ENCODE data around the gene CCDC66. TPM values are rescaled to one million over a fixed set of nuclear protein-coding genes. Genes with fewer than 3 reads are reported as not detected.

CCDC66 gene
- total RNA-seq, 1 donor: 138 TPM

DNA sequence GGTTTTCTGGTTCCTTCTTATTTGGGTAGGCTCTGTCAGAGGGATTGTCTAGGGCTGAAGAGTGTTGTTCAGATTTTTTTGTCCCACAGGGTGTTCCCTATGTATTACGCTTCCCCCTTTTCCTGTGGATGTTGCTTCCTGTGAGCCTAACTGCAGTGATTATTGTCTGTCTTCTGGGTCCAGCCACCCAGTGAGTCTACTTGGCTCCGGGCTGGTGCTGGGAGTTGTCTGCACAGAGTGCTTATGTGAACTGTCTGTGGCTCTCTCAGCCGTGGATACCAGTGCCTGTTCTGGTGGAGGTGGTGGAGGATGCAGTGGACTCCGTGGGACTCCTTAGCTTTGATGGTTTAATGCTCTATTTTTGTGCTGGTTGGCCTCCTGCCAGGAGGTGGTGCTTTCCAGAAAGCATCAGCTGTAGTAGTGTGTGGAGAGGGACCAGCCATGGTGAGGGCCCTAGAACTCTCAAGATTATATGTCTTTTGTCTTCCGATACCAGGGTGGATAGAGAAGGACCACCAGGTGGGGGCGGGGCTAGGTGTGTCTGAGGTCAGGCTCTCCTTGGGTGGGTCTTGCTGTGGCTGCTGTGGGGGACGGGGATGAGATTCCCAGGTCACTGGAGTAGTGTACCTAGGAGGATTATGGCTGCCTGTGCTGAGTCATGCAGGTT is 53.8 kb downstream of the CCDC66 start:
- H3K4me3 ChIP-seq (ENCODE audit: low read length): no peak overlapping the region
- no peaks in the 10 kb centered on the region for H3K27me3 ChIP-seq (ENCODE audit: insufficient read depth, low read length)
- no peaks in the 10 kb centered on the region for H3K9me3 ChIP-seq (ENCODE audit: low read depth, low read length)
- peaks cover 15% of the 10 kb centered on the region for H3K4me1 ChIP-seq (ENCODE audit: insufficient read depth, low read length)

- H3K4me1 ChIP-seq (ENCODE audit: insufficient read depth, low read length): peaks cover 15% of the 10 kb centered on the region
- H3K9me3 ChIP-seq (ENCODE audit: low read depth, low read length): no peaks in the 10 kb centered on the region
- no peak overlapping the region for H3K4me3 ChIP-seq (ENCODE audit: low read length)
- no peaks in the 10 kb centered on the region for H3K27me3 ChIP-seq (ENCODE audit: insufficient read depth, low read length)
These were observed 54.4 kb downstream of the CCDC66 start for GRCh38 chr3:56611364-56611763.

DNA sequence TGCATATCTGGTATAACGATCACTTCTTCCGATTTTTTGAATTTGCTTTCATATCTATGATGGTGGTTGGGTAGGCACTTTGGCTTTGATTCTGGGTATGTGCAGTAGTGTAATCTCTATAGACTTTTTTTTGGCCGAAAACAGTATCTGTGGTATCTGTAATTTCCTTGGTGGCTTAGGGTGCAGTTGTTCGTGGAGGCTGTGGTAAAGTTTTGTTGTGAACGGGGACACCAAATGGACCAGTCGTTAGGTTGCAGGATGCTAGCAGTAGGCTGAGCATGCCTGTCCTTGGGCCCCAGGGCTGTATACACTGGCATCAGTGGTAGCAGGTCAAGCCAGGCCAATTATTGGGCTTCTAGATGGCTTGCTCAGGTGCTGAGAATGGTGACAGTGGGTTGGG is 55.2 kb downstream of the CCDC66 start:
- Histone ChIP-seq H3K9me3 (ENCODE audit: low read depth, low read length) (no peaks in the 10 kb centered on the region), H3K4me3 (ENCODE audit: low read length) (no peak overlapping the region), H3K4me1 (ENCODE audit: insufficient read depth, low read length) (peaks cover 15% of the 10 kb centered on the region), H3K27me3 (ENCODE audit: insufficient read depth, low read length) (no peaks in the 10 kb centered on the region)

DNA sequence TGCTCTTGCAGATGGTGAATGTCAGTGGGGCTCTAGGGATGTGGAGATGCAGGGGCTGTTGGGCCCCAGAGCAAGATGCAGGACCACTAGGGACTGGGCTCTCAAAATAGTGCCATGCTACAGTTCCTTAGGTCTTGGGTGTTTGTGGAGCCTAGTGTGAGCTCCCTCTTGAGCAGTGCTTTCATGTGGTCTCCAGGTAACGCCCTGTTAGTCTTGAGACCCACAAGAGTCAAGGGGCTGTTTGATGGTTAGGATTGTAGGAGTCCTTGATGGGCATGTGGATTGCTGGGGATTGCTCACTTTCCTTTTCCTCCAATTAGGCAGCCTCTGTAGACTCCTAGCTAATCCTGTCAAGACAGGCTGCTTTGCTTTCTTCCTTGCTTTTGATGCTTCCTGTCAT is 56.0 kb downstream of the CCDC66 start:
- Histone ChIP-seq H3K9me3 (ENCODE audit: low read depth, low read length) (no peaks in the 10 kb centered on the region), H3K27me3 (ENCODE audit: insufficient read depth, low read length) (no peaks in the 10 kb centered on the region), H3K4me1 (ENCODE audit: insufficient read depth, low read length) (peaks cover 15% of the 10 kb centered on the region), H3K4me3 (ENCODE audit: low read length) (no peak overlapping the region)

DNA sequence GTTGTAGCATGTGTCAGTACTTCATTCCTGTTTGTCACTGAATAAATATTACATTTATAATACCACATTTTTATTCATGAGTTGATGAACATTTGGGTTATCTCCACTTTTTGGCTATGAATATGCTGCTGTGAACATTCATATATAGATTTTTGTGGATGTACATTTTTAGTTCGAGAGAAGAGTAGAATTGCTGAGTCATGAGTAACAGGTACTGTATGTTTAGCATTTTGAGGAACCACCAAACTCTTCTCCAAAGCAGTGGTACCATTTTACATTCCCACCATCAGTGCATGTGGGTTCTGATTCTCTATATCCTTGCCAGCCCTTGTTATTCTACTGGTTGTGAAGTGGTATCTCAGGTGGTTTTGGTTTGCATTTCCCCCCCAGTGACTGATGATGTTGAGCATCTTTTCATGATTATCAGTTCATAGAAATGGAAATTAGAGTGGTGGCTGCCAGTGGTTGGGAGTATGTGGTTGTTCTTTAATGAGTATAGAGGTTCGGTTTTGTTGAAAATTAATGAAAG is 59.6 kb downstream of the CCDC66 start:
- peaks cover 13% of the 10 kb centered on the region for H3K4me1 ChIP-seq (ENCODE audit: insufficient read depth, low read length)
- H3K9me3 ChIP-seq (ENCODE audit: low read depth, low read length): no peaks in the 10 kb centered on the region
- H3K27me3 ChIP-seq (ENCODE audit: insufficient read depth, low read length): no peaks in the 10 kb centered on the region
- H3K4me3 ChIP-seq (ENCODE audit: low read length): no peak overlapping the region

- no peaks in the 10 kb centered on the region for H3K27me3 ChIP-seq (ENCODE audit: insufficient read depth, low read length)
- no peaks in the 10 kb centered on the region for H3K4me1 ChIP-seq (ENCODE audit: insufficient read depth, low read length)
- no peak overlapping the region for H3K4me3 ChIP-seq (ENCODE audit: low read length)
- no peaks in the 10 kb centered on the region for H3K9me3 ChIP-seq (ENCODE audit: low read depth, low read length)
These were observed 63.4 kb downstream of the CCDC66 start for GRCh38 chr3:56620371-56620770.

DNA sequence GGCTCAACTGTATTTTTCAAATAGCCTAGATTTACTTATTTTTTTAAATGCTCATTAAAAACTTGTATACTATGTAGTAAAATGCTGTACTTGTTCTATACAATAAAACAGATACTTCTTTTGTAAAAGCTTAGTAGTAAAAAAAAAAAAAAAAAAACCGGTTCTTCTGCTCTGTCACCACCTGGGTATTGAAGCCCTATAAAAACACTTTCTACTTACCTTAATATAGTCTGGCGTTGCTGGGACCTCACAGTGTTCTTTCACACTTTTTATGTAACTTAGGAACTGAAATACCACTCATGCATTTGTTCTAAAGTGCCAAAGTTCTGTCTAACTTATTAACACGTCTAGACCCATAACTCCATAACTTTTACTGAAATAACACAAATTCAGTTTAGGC is 64.7 kb downstream of the CCDC66 start:
- Histone ChIP-seq H3K9me3 (ENCODE audit: low read depth, low read length) (no peaks in the 10 kb centered on the region), H3K4me1 (ENCODE audit: insufficient read depth, low read length) (no peaks in the 10 kb centered on the region), H3K27me3 (ENCODE audit: insufficient read depth, low read length) (no peaks in the 10 kb centered on the region), H3K4me3 (ENCODE audit: low read length) (no peak overlapping the region)

- no peaks in the 10 kb centered on the region for H3K9me3 ChIP-seq (ENCODE audit: low read depth, low read length)
- no peak overlapping the region for H3K4me3 ChIP-seq (ENCODE audit: low read length)
- no peaks in the 10 kb centered on the region for H3K27me3 ChIP-seq (ENCODE audit: insufficient read depth, low read length)
- no peaks in the 10 kb centered on the region for H3K4me1 ChIP-seq (ENCODE audit: insufficient read depth, low read length)
These were observed 65.4 kb downstream of the CCDC66 start for GRCh38 chr3:56622381-56622780.

DNA sequence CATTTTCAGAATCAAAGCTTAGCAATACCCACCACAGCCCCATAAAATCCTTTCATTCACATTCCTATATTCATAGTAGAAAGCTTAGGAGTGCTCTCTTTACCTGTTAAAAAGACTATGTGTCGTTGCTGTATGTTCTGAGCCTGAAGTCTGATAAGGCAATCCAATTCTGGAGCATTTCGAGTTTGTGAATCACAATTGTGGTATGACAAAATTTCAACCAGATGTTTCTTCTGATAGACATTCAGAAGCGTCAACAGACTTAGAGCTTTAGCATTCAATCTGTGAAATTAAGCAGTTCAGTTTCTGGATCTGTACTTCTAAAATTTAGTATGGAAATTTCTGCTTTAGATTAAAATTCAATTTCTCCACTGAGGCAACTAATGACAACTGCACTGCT is 67.8 kb downstream of the CCDC66 start:
- no peaks in the 10 kb centered on the region for H3K9me3 ChIP-seq (ENCODE audit: low read depth, low read length)
- H3K4me3 ChIP-seq (ENCODE audit: low read length): no peak overlapping the region
- no peaks in the 10 kb centered on the region for H3K4me1 ChIP-seq (ENCODE audit: insufficient read depth, low read length)
- no peaks in the 10 kb centered on the region for H3K27me3 ChIP-seq (ENCODE audit: insufficient read depth, low read length)

GRCh38 chr3:56629047-56629446 is 72.1 kb downstream of the CCDC66 start:
- no peaks in the 10 kb centered on the region for H3K27me3 ChIP-seq (ENCODE audit: insufficient read depth, low read length)
- no peaks in the 10 kb centered on the region for H3K9me3 ChIP-seq (ENCODE audit: low read depth, low read length)
- H3K4me3 ChIP-seq (ENCODE audit: low read length): no peak overlapping the region
- no peaks in the 10 kb centered on the region for H3K4me1 ChIP-seq (ENCODE audit: insufficient read depth, low read length)

GRCh38 chr3:56629451-56629850 is 72.5 kb downstream of the CCDC66 start:
- H3K4me1 ChIP-seq (ENCODE audit: insufficient read depth, low read length): no peaks in the 10 kb centered on the region

GRCh38 chr3:56630966-56631365 is 74.0 kb downstream of the CCDC66 start:
- Histone ChIP-seq H3K27me3 (ENCODE audit: insufficient read depth, low read length) (no peaks in the 10 kb centered on the region), H3K4me3 (ENCODE audit: low read length) (no peak overlapping the region), H3K9me3 (ENCODE audit: low read depth, low read length) (no peaks in the 10 kb centered on the region), H3K4me1 (ENCODE audit: insufficient read depth, low read length) (no peaks in the 10 kb centered on the region)

More at GRCh38 chr3:56629451-56629850, 72.5 kb downstream of the CCDC66 start:
- Histone ChIP-seq H3K4me3 (ENCODE audit: low read length) (no peak overlapping the region), H3K27me3 (ENCODE audit: insufficient read depth, low read length) (no peaks in the 10 kb centered on the region), H3K9me3 (ENCODE audit: low read depth, low read length) (no peaks in the 10 kb centered on the region)

GRCh38 chr3:56633181-56633580 is 76.2 kb downstream of the CCDC66 start:
- Histone ChIP-seq H3K4me3 (ENCODE audit: low read length) (no peak overlapping the region), H3K9me3 (ENCODE audit: low read depth, low read length) (no peaks in the 10 kb centered on the region), H3K27me3 (ENCODE audit: insufficient read depth, low read length) (no peaks in the 10 kb centered on the region), H3K4me1 (ENCODE audit: insufficient read depth, low read length) (no peaks in the 10 kb centered on the region)

GRCh38 chr3:56633602-56634535 is 76.9 kb downstream of the CCDC66 start:
- no peak overlapping the region for H3K4me3 ChIP-seq (ENCODE audit: low read length)
- no peaks in the 10 kb centered on the region for H3K4me1 ChIP-seq (ENCODE audit: insufficient read depth, low read length)
- no peaks in the 10 kb centered on the region for H3K9me3 ChIP-seq (ENCODE audit: low read depth, low read length)

GRCh38 chr3:56645407-56645806 is 88.4 kb downstream of the CCDC66 start:
- H3K27me3 ChIP-seq (ENCODE audit: insufficient read depth, low read length): no peaks in the 10 kb centered on the region
- H3K9me3 ChIP-seq (ENCODE audit: low read depth, low read length): no peaks in the 10 kb centered on the region
- no peak overlapping the region for H3K4me3 ChIP-seq (ENCODE audit: low read length)
- no peaks in the 10 kb centered on the region for H3K4me1 ChIP-seq (ENCODE audit: insufficient read depth, low read length)

More at GRCh38 chr3:56633602-56634535, 76.9 kb downstream of the CCDC66 start:
- no peaks in the 10 kb centered on the region for H3K27me3 ChIP-seq (ENCODE audit: insufficient read depth, low read length)
